Vagina (tissue), 2 donors: Measurements from ENCODE around the gene C7orf33. TPM values are rescaled to one million over a fixed set of nuclear protein-coding genes. Genes with fewer than 3 reads are reported as not detected.

Experiments
- DNase-seq, 2 donors: peaks; one replicate each; pipeline ENCODE4 v3.0.0-alpha.2; 2017; ENCODE audit errors: extremely low spot score in 2 of 2
- H3K27ac ChIP-seq: fragments of 200-600 bp; sonication (generic); one replicate; pipeline ENCODE4 v1.5.1; 2019
- H3K27me3 ChIP-seq: fragments of 200-600 bp; sonication (generic); one replicate; pipeline ENCODE4 v1.5.1; 2019
- H3K36me3 ChIP-seq, 2 donors: fragments of 200-600 bp; sonication (generic); one replicate each; pipeline ENCODE4 v1.5.1; 2017 to 2019
- H3K4me1 ChIP-seq: fragments of 200-600 bp; sonication (generic); one replicate; pipeline ENCODE4 v1.5.1; 2019
- H3K4me3 ChIP-seq, 2 donors: fragments of 200-600 bp; sonication (generic); 1 replicate in 1 of 2; 2 replicates in 1 of 2; pipeline ENCODE4 v1.5.1; 2016 to 2019
- H3K9me3 ChIP-seq: fragments of 200-600 bp; sonication (generic); one replicate; pipeline ENCODE4 v1.5.1; 2019
- POLR2A ChIP-seq, 2 donors: fragments of 450-650 bp; IDR thresholded peaks; one replicate each; pipeline ENCODE4 v1.6.1; 2017; ENCODE audit warnings: antibody characterized with exemption in 2 of 2, mild to moderate bottlenecking in 2 of 2, moderate library complexity in 2 of 2
- POLR2AphosphoS5 ChIP-seq, 2 donors: sonication (generic); formaldehyde crosslinking; IDR thresholded peaks; one replicate each; pipeline ENCODE4 v1.9.0; 2017; ENCODE audit warnings: antibody characterized with exemption in 2 of 2, mild to moderate bottlenecking in 2 of 2, low read depth in 1 of 2; ENCODE audit not compliant: insufficient read depth in 1 of 2
- intact Hi-C: fragments of 100-400 bp; cut with DNase I; formaldehyde crosslinking; loops from one replicate; pipeline ENCODE4 v1.15.1; 2023
- total RNA-seq: library from RNA; depleted of rRNA; stranded (reverse); fragments of >200 nt; gene quantifications from one replicate; pipeline ENCODE4 v1.2.3, GENCODE V29; 2016
- TF ChIP-seq, protein P1 (sequence below), 3 experiments: fragments of 450-650 bp in 2 of 3; fragments of 200-600 bp in 1 of 3; sonication (generic) in 1 of 3; IDR thresholded peaks; one replicate each; pipeline ENCODE4 v1.5.1; 2017 to 2019; ENCODE audit warnings: antibody characterized with exemption in 3 of 3, mild to moderate bottlenecking in 2 of 3, moderate library complexity in 2 of 3

C7orf33 gene, protein sequence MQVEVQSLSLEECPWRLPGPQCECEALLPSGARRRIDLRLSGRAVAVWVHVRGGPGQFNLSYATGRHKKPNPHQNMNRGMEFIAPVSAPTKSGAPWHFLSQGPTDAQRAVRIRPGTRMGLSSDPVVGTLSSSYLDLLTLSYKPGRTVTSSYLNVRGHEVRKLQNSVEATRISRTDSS
- not detected for total RNA-seq

- H3K27ac ChIP-seq, result no peak within 1 kb of the TSS
- H3K36me3 ChIP-seq, result no peaks in the 10 kb centered on the region
- H3K4me3 ChIP-seq, result no peak within 1 kb of the TSS
- intact Hi-C loops, result no loop called here
- TF ChIP-seq POLR2AphosphoS5 (IDR thresholded peaks at IDR 0.05; ENCODE audit: insufficient read depth in 1 of 2, low read depth in 1 of 2) (no peak), POLR2A (IDR thresholded peaks at IDR 0.05) (no peak)
- TF ChIP-seq, protein P1, sequence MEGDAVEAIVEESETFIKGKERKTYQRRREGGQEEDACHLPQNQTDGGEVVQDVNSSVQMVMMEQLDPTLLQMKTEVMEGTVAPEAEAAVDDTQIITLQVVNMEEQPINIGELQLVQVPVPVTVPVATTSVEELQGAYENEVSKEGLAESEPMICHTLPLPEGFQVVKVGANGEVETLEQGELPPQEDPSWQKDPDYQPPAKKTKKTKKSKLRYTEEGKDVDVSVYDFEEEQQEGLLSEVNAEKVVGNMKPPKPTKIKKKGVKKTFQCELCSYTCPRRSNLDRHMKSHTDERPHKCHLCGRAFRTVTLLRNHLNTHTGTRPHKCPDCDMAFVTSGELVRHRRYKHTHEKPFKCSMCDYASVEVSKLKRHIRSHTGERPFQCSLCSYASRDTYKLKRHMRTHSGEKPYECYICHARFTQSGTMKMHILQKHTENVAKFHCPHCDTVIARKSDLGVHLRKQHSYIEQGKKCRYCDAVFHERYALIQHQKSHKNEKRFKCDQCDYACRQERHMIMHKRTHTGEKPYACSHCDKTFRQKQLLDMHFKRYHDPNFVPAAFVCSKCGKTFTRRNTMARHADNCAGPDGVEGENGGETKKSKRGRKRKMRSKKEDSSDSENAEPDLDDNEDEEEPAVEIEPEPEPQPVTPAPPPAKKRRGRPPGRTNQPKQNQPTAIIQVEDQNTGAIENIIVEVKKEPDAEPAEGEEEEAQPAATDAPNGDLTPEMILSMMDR (IDR thresholded peaks at IDR 0.05), result no peak
- no peaks in the 10 kb centered on the region for H3K27me3 ChIP-seq
- no peaks in the 10 kb centered on the region for H3K4me1 ChIP-seq
- H3K9me3 ChIP-seq, result no peaks in the 10 kb centered on the region
- DNase-seq, result no peak
Observed at GRCh38 chr7:148590471-148590870, at the start of gene C7orf33. TSS of gene C7orf33 (plus strand) at chr7:148590766. CDS start at chr7:148590926, 160 bp downstream.

DNA sequence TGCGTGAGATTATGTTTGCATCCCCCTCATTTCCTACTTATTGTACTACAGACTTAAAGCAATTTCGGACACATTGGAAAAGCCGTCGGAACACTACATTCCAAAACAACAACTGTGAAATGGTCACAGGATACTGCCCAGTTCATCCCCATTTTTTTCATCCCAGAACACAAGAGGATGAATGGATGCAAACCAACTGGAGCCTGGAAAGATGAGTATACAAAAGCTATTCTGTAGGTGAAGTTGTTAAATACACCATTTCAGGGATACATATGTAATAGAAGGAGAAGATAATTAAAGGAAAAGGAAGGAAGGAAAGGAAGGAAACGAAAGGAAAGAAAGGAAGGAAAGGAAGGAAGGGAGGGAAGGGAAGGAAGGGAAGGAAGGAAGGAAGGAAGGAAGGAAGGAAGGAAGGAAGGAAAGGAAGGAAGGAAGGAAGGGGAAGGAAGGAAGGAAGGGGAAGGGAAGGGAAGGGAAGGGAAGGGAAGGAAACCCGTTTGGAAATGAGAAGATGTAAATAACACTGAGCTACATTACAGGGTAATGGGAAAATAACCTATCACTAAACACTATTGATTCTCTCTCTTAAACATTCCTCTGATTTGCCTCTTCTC is 48.6 kb upstream of the C7orf33 start:
- H3K27me3 ChIP-seq, result no peaks in the 10 kb centered on the region
- no peaks in the 10 kb centered on the region for H3K9me3 ChIP-seq
- H3K27ac ChIP-seq, result no peak overlapping the region
- H3K36me3 ChIP-seq, result no peaks in the 10 kb centered on the region
- H3K4me1 ChIP-seq, result no peaks in the 10 kb centered on the region
- DNase-seq, result no peak
- H3K4me3 ChIP-seq, result no peak overlapping the region
- TF ChIP-seq, protein P1 (IDR thresholded peaks at IDR 0.05), result no peak
- TF ChIP-seq POLR2AphosphoS5 (IDR thresholded peaks at IDR 0.05; ENCODE audit: insufficient read depth in 1 of 2, low read depth in 1 of 2) (no peak), POLR2A (IDR thresholded peaks at IDR 0.05) (no peak)
- intact Hi-C loops, result no loop called here

DNA sequence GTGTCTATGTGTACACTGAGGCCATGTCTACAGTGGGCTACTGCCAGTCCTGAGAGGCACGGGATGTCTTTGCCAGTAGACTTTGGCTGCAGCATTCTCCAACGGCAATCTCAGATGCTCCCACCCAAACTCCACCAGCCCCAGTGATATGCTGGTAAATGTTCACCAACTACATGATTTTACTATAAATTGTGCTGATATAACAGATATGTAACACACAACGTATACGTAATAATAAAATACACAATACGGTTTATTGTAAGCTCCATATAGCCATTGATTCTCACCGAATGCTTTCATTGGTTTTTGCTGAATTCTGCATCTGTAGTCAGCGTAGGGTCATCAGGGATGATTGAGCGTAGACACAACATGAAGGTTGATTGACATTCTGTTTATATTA is 47.3 kb upstream of the C7orf33 start:
- Histone ChIP-seq H3K4me3 (no peak overlapping the region), H3K4me1 (no peaks in the 10 kb centered on the region)

GRCh38 chr7:148545172-148545571 is 45.4 kb upstream of the C7orf33 start:
- intact Hi-C loops, result no loop called here
- DNase-seq, result no peak
- Histone ChIP-seq H3K4me3 (no peak overlapping the region), H3K27me3 (no peaks in the 10 kb centered on the region), H3K9me3 (no peaks in the 10 kb centered on the region), H3K36me3 (no peaks in the 10 kb centered on the region), H3K4me1 (no peaks in the 10 kb centered on the region), H3K27ac (no peak overlapping the region)
- TF ChIP-seq POLR2AphosphoS5 (IDR thresholded peaks at IDR 0.05; ENCODE audit: insufficient read depth in 1 of 2, low read depth in 1 of 2), result no peak
- TF ChIP-seq, protein P1 (IDR thresholded peaks at IDR 0.05), result no peak
- no peak for TF ChIP-seq POLR2A (IDR thresholded peaks at IDR 0.05)

More for the DNA sequence above, 47.3 kb upstream of the C7orf33 start:
- no peak overlapping the region for H3K27ac ChIP-seq
- TF ChIP-seq POLR2A (IDR thresholded peaks at IDR 0.05), result no peak
- TF ChIP-seq, protein P1 (IDR thresholded peaks at IDR 0.05), result no peak
- no peak for TF ChIP-seq POLR2AphosphoS5 (IDR thresholded peaks at IDR 0.05; ENCODE audit: insufficient read depth in 1 of 2, low read depth in 1 of 2)
- H3K27me3 ChIP-seq, result no peaks in the 10 kb centered on the region
- H3K9me3 ChIP-seq, result no peaks in the 10 kb centered on the region
- DNase-seq, result no peak
- intact Hi-C loops, result no loop called here
- no peaks in the 10 kb centered on the region for H3K36me3 ChIP-seq

DNA sequence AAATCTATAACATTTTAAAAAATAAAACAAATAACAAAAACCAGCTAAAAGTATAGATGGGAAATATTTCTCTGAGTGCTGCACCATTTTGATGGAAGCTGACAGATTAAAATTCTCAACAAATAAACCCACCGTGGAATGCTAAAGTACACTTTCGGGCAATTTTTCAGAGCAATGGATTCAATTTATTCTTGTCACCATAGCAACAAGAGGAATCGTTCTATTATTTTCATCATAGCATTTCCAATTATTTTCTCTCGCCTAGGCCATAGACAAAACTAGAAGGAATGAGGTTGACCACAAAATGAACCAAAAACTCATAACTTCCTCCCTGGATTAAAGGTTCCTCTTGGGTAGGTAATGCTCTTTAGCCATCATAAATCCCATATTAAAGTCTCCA is 44.6 kb upstream of the C7orf33 start:
- intact Hi-C loops, result no loop called here

More for the DNA sequence above, 44.6 kb upstream of the C7orf33 start:
- H3K4me3 ChIP-seq, result no peak overlapping the region
- H3K4me1 ChIP-seq, result no peaks in the 10 kb centered on the region
- no peak overlapping the region for H3K27ac ChIP-seq
- DNase-seq, result no peak
- H3K27me3 ChIP-seq, result no peaks in the 10 kb centered on the region
- H3K36me3 ChIP-seq, result no peaks in the 10 kb centered on the region
- TF ChIP-seq, protein P1 (IDR thresholded peaks at IDR 0.05), result no peak
- TF ChIP-seq POLR2AphosphoS5 (IDR thresholded peaks at IDR 0.05; ENCODE audit: insufficient read depth in 1 of 2, low read depth in 1 of 2) (no peak), POLR2A (IDR thresholded peaks at IDR 0.05) (no peak)
- no peaks in the 10 kb centered on the region for H3K9me3 ChIP-seq
